Activated naive CD4-positive, alpha-beta T cell treated with anti-CD3 and anti-CD28 coated beads, Interleukin-2, amount 50 U/mL, for 24 hours (primary cell): ENCODE measurements around the gene PEX7.

Experiments
- H3K27ac Mint-ChIP-seq: one replicate; pipeline ENCODE4 v1.8.0; 2021; ENCODE audit warnings: mild to moderate bottlenecking, mixed read lengths
- H3K27me3 Mint-ChIP-seq: one replicate; pipeline ENCODE4 v1.8.0; 2021; ENCODE audit warnings: mixed read lengths
- H3K36me3 Mint-ChIP-seq: one replicate; pipeline ENCODE4 v1.8.0; 2021; ENCODE audit warnings: mixed read lengths
- H3K4me1 Mint-ChIP-seq: one replicate; pipeline ENCODE4 v1.8.0; 2021; ENCODE audit warnings: mixed read lengths
- H3K4me3 Mint-ChIP-seq: one replicate; pipeline ENCODE4 v1.8.0; 2021; ENCODE audit warnings: mild to moderate bottlenecking, mixed read lengths
- H3K9me3 Mint-ChIP-seq: one replicate; pipeline ENCODE4 v1.8.0; 2021; ENCODE audit warnings: mixed read lengths

Gene PEX7

DNA sequence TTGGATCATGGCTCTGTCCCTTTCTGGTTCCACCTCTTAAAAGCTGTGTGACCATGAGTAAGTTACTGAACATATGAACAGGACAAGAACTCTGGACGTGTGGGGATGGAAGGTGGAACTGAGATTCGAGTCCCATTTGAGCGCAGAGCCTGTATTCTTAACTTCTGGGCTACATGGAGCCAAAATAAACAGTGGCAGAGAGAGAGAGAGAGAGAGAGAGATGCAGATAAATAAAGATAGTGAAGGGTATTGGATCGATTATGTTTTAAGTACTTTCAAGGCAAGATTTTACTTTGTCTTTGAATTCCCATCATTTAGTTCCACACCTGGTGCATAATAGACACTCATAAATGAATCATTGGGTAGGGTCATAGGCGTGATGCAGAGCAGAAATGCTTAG is 139.5 kb downstream of the PEX7 start:
- Mint-ChIP-seq H3K4me3 (no peak overlapping the region), H3K4me1 (peaks cover 4% of the 10 kb centered on the region), H3K9me3 (no peaks in the 10 kb centered on the region), H3K27ac (no peak overlapping the region), H3K36me3 (no peaks in the 10 kb centered on the region), H3K27me3 (peaks cover 13% of the 10 kb centered on the region)

DNA sequence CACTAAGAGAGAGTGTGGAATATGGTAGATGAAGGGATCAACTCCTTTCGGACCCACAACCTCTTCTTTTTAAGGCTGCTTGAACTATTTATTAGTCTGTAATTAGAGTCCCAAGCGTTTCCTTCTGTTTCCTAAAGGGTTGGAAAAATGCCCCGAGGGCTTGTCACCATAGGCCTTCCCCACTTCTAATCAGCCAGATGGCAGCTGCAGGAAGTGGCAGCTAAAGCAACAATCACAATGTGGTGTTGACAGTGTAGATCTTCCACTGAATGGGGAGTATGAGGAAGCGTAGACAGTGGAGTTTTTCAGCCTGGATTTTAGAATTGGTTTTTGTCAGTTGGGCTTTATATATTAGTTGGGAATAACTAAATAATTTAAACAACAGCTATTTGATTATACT is 140.3 kb downstream of the PEX7 start:
- peaks cover 14% of the 10 kb centered on the region for H3K27me3 Mint-ChIP-seq
- no peaks in the 10 kb centered on the region for H3K36me3 Mint-ChIP-seq
- no peak overlapping the region for H3K27ac Mint-ChIP-seq
- no peak overlapping the region for H3K4me3 Mint-ChIP-seq
- no peaks in the 10 kb centered on the region for H3K4me1 Mint-ChIP-seq
- H3K9me3 Mint-ChIP-seq: no peaks in the 10 kb centered on the region

- peaks cover 18% of the 10 kb centered on the region for H3K27me3 Mint-ChIP-seq
These were observed 140.9 kb downstream of the PEX7 start for GRCh38 chr6:136963259-136963658.

More at GRCh38 chr6:136963259-136963658, 140.9 kb downstream of the PEX7 start:
- no peak overlapping the region for H3K4me3 Mint-ChIP-seq
- H3K4me1 Mint-ChIP-seq: no peaks in the 10 kb centered on the region
- no peak overlapping the region for H3K27ac Mint-ChIP-seq
- H3K36me3 Mint-ChIP-seq: no peaks in the 10 kb centered on the region
- no peaks in the 10 kb centered on the region for H3K9me3 Mint-ChIP-seq
